GM19455 (cell line): Measurements from ENCODE around the gene PRKN.
"Not testable (repeated sequence)": the region's sequence is repeated elsewhere in the genome, so short reads cannot be mapped to it uniquely, and the experiment has no call there.

Experiments
- ATAC-seq: cut with Tn5 transposase; IDR thresholded peaks from one replicate; pipeline ENCODE4 v1.9.1; 2021; ENCODE audit not compliant: unreplicated experiment

The PRKN gene

DNA sequence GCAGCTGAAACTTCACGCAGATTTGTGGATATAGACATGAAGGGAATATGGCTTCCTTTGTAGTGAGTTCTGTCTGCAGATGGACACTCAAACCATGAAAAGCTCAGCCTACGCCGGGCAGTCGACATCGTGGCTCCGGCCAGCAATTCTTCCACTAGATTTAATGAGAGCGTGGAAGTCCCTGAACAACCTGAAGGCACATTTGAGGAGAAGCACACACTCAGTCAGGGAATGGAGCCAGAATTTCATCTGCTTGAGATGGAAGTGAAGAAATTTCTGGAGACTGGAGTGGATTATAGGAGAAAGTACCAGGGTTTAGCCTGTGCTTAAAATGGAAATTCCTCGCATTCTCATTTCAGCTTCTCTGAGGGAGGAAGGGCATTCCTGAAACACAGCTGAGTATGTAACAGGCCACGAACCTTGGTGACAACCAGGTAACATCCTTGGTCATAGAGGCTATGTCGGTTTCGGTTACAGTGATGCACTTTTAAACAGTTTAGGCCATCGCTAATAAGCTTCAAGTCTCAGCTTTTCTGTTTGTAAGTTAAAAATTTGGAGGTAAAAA is 1373.2 kb downstream of the PRKN start:
- no peak for ATAC-seq

DNA sequence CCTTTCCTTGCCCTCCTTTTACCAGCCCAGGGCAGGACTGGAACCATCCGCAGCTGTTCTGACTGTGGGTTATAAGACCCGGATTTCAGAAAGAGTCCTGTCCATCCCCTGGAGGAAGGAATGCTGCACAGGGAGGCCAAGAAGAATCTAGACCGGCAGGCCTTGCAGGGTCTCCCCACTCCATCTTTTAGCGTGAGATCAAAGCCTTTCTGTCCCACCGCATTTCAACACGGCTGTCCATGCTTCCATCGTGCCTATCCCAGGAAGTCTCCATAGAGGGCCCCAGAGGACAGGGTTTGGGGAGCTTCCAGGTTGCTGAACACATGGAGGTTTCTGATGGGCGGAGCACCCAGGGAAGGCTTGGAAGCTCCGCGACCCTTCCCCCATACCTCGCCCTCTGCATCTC is 1374.4 kb downstream of the PRKN start:
- ATAC-seq = no peak

DNA sequence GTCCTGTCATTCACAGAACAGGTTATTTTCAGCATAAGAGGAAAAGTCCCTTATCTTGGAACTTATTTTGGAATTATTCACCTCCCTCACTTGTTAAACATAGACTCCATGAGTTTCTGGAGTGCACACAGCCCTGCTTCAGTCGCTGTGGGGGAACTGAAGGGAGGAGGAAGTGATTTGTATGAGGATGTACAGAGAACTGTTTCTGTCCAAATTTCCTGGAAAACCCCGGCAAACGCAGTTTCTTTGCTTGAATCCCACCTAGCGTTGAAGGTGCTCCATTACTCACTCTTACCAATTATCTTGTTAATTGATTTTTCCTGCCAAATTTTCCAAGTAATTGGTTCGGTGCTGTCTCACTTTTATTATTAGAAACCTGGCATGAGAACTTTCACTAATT is 1375.7 kb downstream of the PRKN start:
- no peak for ATAC-seq

DNA sequence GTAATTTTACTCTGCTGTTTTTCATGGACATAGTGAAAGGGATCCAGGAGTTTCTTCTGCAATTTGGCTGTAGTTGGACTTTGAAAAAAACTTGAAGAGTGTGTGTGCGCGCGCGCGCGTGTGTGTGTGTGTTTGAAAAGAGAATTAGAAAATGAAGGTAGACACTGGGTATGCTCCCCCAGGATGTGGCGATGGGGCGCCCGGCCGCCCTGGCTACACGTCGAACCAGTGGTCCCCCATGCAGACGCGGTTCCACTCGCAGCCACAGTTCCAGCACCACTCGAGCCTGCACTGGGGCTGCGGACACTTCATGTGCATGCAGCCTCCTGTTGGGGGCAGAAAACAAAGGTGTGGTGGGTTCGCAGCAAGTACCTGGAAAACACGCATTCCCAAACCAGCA is 1377.7 kb downstream of the PRKN start:
- ATAC-seq = no peak

DNA sequence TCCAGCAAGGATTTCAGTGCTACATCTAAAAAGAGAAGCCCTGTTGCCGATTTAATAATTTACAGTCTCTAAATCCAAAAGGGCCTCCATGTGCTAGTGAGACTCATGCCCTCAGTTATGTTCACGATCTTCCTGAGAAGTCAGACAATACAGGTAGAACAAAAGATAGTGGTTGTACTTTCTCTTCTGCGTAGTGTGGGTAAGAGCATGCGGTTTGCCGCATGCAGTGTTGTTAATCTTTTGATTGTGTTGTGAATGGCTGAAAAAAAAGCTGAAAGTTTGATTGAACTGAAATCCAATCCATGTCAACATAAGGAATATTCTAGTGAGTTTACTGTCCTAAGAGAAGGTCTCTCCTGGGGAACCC is 1379.0 kb downstream of the PRKN start:
- ATAC-seq = no peak

DNA sequence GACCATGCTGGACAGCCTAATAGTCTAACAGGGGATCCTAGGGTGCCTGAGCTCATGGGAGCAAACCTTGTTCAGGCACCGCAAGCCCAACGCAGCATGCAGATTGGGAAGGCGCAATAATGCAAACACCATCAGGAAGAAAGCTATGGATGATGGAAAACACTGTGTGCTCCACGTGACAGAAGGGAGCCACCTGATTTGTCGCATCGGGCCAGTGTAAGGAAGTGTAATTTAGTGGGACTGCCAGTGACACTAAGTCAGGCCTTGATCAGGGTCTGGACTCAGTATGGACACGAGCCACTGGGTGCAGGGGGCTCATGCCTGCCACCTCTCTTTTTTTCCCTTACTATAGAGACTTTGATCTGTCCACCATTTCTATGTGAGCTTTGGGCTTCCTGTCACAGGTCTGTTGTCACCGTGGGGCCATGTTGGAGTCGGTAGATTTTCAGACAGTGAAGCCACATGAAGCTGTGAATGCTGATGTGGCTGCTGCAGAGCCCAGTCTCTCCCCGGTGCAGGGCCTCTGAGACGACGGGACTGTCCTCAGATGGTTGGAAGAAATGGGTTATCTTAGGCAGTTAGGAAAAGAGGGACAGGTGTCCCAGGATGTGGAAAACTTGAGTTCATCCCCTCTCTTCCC is 1379.5 kb downstream of the PRKN start:
- ATAC-seq = no peak

DNA sequence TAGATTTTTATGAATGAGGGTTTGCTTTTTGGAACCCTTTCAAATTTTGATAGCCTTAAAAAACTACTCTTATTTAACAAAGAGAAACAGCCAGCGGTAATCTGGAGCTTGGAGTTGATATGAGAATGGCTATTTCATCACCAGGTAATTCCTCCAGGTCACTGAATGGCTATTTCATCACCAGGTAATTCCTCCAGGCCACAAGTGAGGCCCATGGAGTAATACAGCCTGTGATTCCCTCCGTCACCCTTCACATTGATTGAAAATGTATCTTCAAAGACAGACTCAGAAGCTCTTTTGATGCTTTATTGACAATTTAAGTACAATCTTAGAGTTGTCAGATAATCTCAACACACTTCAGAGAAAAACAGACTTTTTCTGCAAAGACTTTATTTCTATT is 1380.4 kb downstream of the PRKN start:
- no peak for ATAC-seq

DNA sequence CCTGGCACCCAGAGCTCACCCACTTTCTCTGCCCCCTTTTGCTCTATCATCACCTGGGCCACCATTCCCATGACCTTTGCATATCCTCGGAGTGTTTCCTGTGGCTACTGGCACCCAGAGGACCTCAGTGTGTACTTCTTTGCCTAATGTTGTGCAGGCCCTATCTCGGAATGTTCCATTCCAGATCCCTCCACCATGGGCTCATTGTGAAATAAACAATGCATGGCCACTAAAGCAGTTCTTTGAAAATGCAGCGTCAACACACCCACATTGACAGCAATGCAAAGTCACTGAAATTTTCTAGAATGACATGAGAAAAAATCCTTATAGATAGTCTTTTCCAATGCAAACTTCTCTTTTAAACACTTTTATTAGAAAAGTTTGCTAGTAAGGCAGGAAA is 1380.8 kb downstream of the PRKN start:
- ATAC-seq = no peak

DNA sequence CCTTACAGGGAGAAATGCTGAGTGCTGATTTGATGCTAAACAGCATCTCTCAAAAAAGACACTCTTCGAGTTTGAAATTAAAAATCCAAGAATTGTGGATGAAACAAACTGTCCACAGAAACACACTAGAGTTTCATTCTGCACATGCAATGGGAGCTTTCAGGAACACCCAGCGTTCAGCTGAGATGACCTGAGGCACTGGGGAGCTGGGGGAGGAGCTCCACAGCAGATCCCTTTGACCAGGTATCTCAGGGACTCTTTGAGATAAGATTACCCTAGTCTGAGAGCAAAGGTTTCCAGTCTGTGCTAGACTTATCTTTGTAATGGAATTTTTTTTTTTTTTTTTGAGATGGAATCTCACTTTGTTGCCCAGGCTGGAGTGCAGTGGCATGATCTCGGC is 1382.9 kb downstream of the PRKN start:
- no peak for ATAC-seq

DNA sequence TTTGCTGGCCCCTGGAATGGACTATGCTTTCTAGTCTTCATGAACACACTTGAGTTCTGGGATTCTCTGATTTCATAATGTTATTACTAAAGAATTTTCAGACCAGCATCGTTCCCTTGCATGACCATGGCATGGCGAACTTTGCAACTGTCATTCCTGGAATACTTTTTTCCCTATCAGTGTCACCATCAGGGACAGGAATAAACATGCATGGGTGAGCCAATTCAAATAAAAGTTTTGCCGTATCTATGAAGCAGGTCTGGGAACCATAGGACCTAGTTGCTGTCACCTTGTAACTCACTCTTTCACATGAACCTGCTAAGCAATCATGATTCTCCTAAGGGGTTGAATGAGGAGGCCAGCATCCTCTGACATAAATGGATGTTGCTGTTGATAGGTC is 1385.5 kb downstream of the PRKN start:
- no peak for ATAC-seq

DNA sequence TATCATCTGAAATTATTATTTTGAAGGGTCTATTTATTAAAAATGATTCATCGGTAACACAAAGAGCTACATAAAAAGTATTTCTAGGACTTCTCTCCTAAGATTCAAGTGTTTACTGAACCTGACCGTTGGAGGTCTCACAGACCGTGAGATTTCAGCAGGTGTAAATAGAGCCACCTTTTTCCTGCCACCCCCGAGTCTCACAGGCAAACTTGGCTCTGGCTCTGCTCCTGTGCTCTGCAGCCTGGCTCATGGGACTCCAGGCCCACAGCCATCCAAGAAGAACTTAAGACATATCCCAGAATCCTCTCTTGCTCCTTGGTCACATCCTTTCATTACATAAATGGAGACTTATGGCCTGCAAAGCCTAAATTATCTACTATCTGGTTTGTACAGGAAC is 1385.9 kb downstream of the PRKN start:
- no peak for ATAC-seq

DNA sequence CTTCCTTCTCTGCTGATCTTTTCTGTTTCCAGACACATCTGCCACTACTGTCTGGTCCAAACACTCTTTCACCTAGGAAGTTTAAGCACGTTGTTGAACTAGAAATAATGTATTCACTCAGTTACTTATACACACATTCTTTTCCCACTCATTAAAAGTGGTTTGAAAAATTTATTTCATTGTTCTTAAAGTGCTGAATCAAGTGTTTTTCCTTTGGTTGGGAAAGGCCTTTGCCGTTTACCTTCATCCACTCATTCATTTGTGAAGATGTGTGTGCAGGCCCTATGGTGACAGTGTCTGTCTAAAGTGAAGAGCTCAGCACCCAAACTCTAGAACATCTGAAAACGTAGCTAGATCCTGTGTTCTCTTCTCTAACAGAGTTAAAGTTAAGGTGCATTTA is 1389.6 kb downstream of the PRKN start:
- no peak for ATAC-seq

DNA sequence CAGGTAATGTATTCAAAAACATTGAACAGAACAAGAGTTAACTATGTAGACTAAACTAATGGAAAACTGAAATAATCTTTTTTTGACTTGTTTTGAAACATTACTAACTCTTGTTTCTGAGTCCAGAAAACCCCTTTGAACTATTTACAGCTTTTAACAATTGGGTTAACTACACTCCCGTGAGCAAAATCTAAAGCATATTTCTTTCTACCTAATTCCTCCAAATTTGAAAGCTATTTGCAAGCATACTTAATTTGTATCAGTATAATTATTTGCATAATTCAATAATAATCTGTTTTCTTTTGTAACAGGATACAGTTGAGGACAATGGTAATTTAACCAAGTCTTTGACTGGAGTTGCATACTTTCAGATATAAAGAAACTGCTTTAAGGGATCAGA is 1391.1 kb downstream of the PRKN start:
- ATAC-seq = no peak

DNA sequence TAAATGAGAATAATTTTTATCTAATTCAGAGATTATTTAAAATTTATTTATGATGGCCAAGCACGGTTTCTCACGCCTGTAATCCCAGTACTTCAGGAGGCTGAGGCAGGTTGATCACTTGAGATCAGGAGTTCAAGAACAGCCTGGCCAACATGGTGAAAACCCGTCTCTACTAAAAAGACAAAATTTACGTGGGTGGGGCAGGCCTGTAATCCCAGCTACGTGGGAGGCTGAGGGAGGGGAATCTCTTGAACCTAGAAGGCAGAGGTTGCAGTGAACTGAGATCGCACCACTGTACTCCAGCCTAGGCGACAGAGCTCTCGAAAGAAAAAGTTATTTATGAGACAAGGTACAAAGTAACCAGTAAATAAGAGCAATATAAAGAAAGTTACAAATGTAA is 1394.2 kb downstream of the PRKN start:
- no peak for ATAC-seq

DNA sequence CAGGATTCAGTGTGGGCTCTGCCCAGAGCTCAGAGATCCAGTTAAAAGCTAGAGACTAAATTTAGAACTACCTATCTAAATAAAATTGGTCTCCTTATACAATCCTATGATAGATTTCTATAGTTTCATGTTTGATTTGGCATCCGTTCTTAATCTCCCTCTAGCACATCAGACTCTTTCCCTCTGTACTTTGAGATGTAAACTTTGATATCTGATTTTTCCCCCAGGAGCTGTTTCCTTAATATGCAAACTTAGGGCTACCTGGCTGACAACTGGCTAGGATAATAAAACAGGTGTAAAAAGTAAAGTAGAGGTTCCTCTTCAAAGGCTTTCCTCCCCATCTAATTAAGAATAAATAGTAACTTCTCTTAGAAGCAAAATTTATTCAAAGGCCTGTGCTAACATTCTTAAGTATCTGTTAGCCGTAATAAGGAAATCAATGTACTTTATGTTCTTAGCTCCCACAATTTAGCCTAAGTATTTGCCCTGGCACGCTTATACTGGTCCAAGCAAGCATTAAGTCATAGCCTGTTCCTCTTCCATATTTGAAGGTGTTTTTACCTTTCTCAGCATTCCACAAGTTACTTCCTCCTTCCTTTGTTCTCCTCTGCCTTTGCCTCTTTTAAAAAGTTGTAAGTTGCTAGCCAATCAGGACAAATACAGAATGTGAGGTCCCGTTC is 1396.0 kb downstream of the PRKN start:
- ATAC-seq = not testable (repeated sequence)

DNA sequence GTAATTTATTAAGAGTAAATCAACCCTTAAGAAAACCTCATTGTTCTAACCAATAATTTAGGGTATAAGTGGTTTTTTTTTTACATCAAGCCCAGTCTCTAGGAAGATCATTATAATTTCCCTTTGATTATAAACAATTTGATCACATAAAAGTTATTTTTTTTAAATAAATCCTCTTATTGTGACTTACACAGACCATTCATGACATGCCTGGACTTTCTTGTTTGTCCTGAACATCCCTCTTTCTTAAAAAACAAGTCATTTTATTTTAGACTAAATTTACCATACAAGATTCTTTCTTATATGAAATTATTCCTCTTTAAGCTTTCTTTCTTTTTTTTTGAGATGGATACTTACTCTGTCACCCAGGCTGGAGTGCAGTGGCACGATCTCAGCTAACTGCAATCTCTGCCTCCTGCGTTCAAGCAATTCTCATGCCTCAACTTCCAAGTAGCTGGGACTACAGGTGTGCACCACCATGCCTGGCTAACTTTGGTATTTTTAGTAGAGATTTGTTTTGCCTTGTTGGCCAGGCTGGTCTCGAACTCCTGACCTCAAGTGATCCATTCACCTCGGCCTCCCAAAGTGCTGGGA is 1400.1 kb downstream of the PRKN start:
- no peak for ATAC-seq

DNA sequence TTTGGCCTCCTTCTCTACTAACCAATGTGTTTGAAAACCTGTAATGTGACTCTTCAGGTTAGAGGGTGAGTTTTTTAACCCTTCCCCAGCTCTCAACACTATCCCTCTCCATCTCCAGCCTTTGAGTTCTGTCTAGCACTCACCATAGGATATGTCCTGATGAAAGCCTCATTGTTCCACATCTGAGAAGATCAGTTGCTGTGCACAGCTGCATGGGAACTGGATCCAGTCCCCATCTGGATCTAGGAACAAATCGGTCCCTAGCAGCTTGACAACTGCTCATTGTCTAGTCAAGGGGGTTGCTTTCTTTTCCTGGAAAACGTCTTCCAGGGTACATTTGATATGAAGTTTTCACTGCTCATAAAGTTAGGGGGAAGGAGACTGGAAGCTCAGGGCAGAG is 1408.3 kb downstream of the PRKN start:
- ATAC-seq = no peak

DNA sequence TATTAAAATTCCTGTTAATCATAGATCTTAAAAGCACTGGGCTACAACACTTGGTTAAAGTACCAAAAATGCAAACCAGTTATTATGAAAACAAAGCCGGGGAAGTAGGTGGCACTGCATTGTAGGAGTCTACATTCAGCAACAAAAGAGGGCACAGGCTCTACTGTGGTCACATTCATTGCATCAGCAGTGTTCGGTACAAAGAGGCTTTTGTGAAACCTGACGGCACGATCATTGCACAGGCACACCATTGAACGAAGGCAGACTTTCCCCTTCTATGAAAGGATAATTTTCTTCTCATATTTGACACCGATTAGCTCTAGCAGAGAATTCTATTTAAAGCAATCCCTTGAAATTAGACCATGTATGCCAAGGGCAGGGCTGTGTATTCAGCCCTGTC is 1409.1 kb downstream of the PRKN start:
- ATAC-seq = no peak

DNA sequence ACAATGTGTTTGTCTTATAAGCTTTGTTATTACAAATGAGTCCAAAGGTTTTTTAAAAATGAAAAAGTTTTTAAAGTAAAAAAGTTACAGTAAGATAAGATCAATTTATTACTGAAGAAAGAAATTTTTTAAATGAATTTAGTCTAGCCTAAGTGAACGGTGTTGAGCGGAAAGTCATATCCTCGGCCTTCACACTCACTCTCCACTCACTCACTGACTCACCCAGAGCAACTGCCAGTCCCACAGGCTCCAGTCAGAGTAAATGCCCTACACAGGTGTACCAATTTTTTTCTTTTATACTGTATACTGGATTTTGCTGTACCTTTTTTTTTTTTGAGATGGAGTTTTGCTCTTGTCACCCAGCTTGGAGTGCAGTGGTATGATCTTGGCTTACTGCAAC is 1411.0 kb downstream of the PRKN start:
- ATAC-seq = no peak

DNA sequence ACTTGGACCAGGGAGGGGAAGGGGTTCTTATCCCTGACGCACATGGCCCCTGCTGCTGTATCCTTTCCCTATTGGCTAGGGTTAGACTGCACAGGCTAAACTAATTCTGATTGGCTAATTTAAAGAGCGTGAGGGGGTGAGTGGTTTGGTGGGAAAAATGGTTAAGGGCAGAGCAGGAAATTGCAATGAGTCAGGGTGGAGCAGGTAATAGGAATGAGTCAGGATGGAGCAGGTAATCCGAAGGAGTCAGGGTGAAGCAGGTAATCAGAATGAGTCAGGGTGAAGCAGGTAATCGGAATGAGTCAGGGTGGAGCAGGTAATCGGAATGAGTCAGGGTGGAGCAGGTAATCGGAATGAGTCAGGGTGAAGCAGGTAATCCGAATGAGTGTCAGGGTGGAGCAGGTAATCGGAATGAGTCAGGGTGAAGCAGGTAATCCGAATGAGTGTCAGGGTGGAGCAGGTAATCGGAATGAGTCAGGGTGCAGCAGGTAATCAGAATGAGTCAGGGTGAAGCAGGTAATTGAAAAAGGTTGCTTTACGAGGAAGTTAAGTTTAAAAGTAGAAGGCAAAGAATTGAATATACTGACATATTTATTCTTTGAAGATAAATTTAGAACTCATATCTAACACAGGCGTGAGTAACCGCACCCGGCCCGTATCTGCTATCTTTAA is 1412.2 kb downstream of the PRKN start:
- not testable (repeated sequence) for ATAC-seq

DNA sequence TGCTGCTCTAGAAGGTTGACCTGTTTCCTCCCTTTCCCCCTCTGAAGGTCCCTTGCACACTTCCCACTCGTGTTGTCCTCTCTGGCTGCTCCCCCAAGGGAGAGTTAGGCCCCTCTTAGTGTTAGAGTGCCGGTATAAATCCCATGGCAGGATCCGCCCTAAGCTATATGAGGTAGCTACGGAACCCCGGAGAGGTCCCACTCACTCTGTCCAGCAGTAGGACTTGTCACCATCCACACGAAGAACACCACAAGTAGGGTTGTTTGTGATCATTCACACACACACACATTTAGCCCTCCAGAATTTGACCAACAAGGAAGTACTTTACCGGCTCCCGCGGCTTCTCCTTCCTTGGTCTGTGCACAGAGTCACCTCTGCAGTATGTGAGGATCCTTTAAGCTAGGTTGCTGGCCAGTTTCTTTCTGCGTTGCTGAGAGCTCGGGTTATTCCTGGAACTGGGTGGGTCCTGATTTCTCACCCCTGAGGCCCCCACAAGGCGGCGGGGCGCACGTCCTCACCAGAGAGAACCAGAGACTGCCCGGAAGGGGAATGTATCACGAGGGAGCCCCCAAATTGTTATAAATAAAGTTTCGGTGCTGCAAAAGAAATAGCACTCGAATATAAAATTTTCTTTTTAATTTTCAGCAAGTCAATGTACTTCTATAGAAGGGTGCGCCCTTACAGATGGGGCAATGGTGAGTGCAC is 1412.9 kb downstream of the PRKN start:
- ATAC-seq = not testable (repeated sequence)
